ENCODE measurements around the gene PLXDC2. TPM values are rescaled to one million over a fixed set of nuclear protein-coding genes. Genes with fewer than 3 reads are reported as not detected.

The PLXDC2 gene
- total RNA-seq, 1 experiment from 2014 or later: 0.20 TPM

- no peaks in the 10 kb centered on the region for H3K79me2 ChIP-seq (ENCODE audit: insufficient read depth, low read length)
- H2AFZ ChIP-seq (ENCODE audit: low read depth, low read length, poor library complexity, severe bottlenecking): no peak overlapping the region
- no peak for DNase-seq (ENCODE audit: low read depth, low spot score)
- H3K9me3 ChIP-seq (ENCODE audit: control insufficient read depth in 1 of 2, insufficient read depth in 1 of 2, low read depth in 1 of 2, low read length in 2 of 2): peaks cover 6 to 20% of the 10 kb centered on the region in 2 experiments; a peak in 2 of 4 replicates
- no peak overlapping the region for H3K9ac ChIP-seq (ENCODE audit: low read length)
- POLR2A ChIA-PET: no interaction called here
- no peak for TF ChIP-seq EZH2phosphoT487 (IDR thresholded peaks at IDR 0.05; ENCODE audit: borderline replicate concordance)
- TF ChIP-seq EZH2 (IDR thresholded peaks at IDR 0.05): no peak
- no peak for TF ChIP-seq POLR2AphosphoS5 (IDR thresholded peaks at IDR 0.05; ENCODE audit: low read depth, low read length)
- TF ChIP-seq ZNF274 (IDR thresholded peaks at IDR 0.05; ENCODE audit: low read depth, low read length): no peak
- TF ChIP-seq CBX3 (IDR thresholded peaks at IDR 0.05; ENCODE audit: low read depth): no peak
- TF ChIP-seq CTCF (IDR thresholded peaks at IDR 0.05 in 2 of 3, conservative IDR thresholded peaks at IDR 0.05 in 1 of 3; ENCODE audit: borderline replicate concordance in 1 of 3, insufficient read depth in 1 of 3, low read depth in 2 of 3, low read length in 2 of 3): no peak
- no peak for TF ChIP-seq MAX (IDR thresholded peaks at IDR 0.05)
- no peak for TF ChIP-seq CEBPB (IDR thresholded peaks at IDR 0.05; ENCODE audit: low read depth)
- no peak for TF ChIP-seq YY1 (IDR thresholded peaks at IDR 0.05; ENCODE audit: extremely low read depth, insufficient replicate concordance, low read depth, low read length)
- TF ChIP-seq TCF7L2 (IDR thresholded peaks at IDR 0.05; ENCODE audit: borderline replicate concordance, extremely low read depth, insufficient read depth, insufficient read length): no peak
- TF ChIP-seq EGR1 (IDR thresholded peaks at IDR 0.05; ENCODE audit: low read depth): no peak
- TF ChIP-seq REST (IDR thresholded peaks at IDR 0.05; ENCODE audit: low read depth): no peak
- TF ChIP-seq ZFX (IDR thresholded peaks at IDR 0.05): no peak
- TF ChIP-seq FOSL1 (IDR thresholded peaks at IDR 0.05; ENCODE audit: low read depth): no peak
- no peak for TF ChIP-seq ZBTB33 (IDR thresholded peaks at IDR 0.05; ENCODE audit: extremely low read depth, insufficient replicate concordance, low read length)
- no peak for TF ChIP-seq ELF1 (IDR thresholded peaks at IDR 0.05; ENCODE audit: borderline replicate concordance, low read depth)
- CTCF ChIA-PET: no interaction called here
- H4K20me1 ChIP-seq (ENCODE audit: insufficient read depth): no peaks in the 10 kb centered on the region
- no peak overlapping the region for H3K4me2 ChIP-seq (ENCODE audit: low read length)
- no peaks in the 10 kb centered on the region for H3K27me3 ChIP-seq (ENCODE audit: insufficient read depth, low read length)
- H3K27ac ChIP-seq (ENCODE audit: low read depth, low read length): no peak overlapping the region
- H3K36me3 ChIP-seq (ENCODE audit: control insufficient read depth in 1 of 2, insufficient read depth in 2 of 2, low read length in 2 of 2): no peaks in the 10 kb centered on the region
- no peaks in the 10 kb centered on the region for H3K4me1 ChIP-seq (ENCODE audit: control insufficient read depth in 1 of 2, insufficient read depth in 2 of 2, low read length in 2 of 2)
- ATAC-seq: no peak
- RAD21 ChIA-PET (ENCODE audit: low non-redundant PET in 1 of 2, low total read pairs in 2 of 2, uncharacterized antibody in 2 of 2, unreplicated experiment in 2 of 2): no interaction called here
- H3K4me3 ChIP-seq (replicated peaks in 1 of 2; ENCODE audit: low read depth in 1 of 2, low read length in 2 of 2): no peak overlapping the region
- intact Hi-C loops (cut with micrococcal nuclease): no loop called here
- no peaks in the 10 kb centered on the region for H3K9me2 ChIP-seq (ENCODE audit: insufficient read depth)
- BruUV-seq (replicated peaks): no TSS peak
These were observed 33.7 kb upstream of the PLXDC2 start for GRCh38 chr10:19782430-19783089.

All from HCT116 (cell line).